IMR-90 (cell line): ENCODE results near the gene ZNF2. TPM values are rescaled to one million over a fixed set of nuclear protein-coding genes. Genes with fewer than 3 reads are reported as not detected.

ENCODE experiments used
- ATAC-seq: fragments of 200-7000 bp; cut with Tn5 transposase; 2 replicates; pipeline ENCODE4 v1.9.1; 2020; ENCODE audit warnings: low read depth, mild to moderate bottlenecking, moderate library complexity
- BruUV-seq: library from RNA; stranded (reverse); fragments of 400-500 nt; replicated peaks from 2 replicates; lab custom pipeline; 2021; lab: Mats Ljungman, UMichigan
- CTCF ChIA-PET: fragments of 300-600 bp; formaldehyde crosslinking; extraction: SDS; loops from one replicate; lab custom pipeline; 2021; ENCODE audit warnings: antibody characterized with exemption; lab: Yijun Ruan, JAX
- POLR2A ChIA-PET: fragments of 300-600 bp; sonication (Branson Sonifier 250); formaldehyde crosslinking; loops from one replicate; lab custom pipeline; 2022; ENCODE audit warnings: antibody characterized with exemption; ENCODE audit not compliant: unreplicated experiment; lab: Charles Lee
- DNase-seq: peaks from one replicate; pipeline ENCODE4 v3.0.0; 2013
- H2AFZ ChIP-seq: replicated peaks from 2 replicates; pipeline ENCODE3; 2013; ENCODE audit warnings: low read length, mild to moderate bottlenecking; ENCODE audit not compliant: poor library complexity
- H2AK5ac ChIP-seq: 2 replicates; pipeline ENCODE4 v1.6.1; 2013; ENCODE audit warnings: low read depth, low read length, inconsistent platforms
- H2AK9ac ChIP-seq: replicated peaks from 2 replicates; pipeline ENCODE3; 2013; ENCODE audit warnings: mild to moderate bottlenecking, low read depth, low read length, moderate library complexity; ENCODE audit not compliant: poor library complexity
- H2BK120ac ChIP-seq: 2 replicates; pipeline ENCODE4 v1.6.1; 2013; ENCODE audit warnings: low read depth, low read length, inconsistent platforms
- H2BK15ac ChIP-seq: 3 replicates; pipeline ENCODE4 v1.6.1; 2013; ENCODE audit warnings: low read depth, low read length, inconsistent platforms
- H2BK20ac ChIP-seq: 2 replicates; pipeline ENCODE4 v1.6.1; 2013; ENCODE audit warnings: low read depth, mild to moderate bottlenecking, inconsistent platforms, low read length, moderate library complexity
- H2BK5ac ChIP-seq: 2 replicates; pipeline ENCODE4 v1.6.1; 2013; ENCODE audit warnings: mild to moderate bottlenecking, low read depth, low read length, inconsistent platforms; ENCODE audit not compliant: poor library complexity, severe bottlenecking
- H3K14ac ChIP-seq: replicated peaks from 2 replicates; pipeline ENCODE4 v1.6.1; 2013; ENCODE audit warnings: low read depth, low read length, inconsistent platforms
- H3K18ac ChIP-seq: 2 replicates; pipeline ENCODE4 v1.6.1; 2013; ENCODE audit warnings: low read depth, low read length, control low read depth
- H3K23ac ChIP-seq: 2 replicates; pipeline ENCODE4 v1.6.1; 2013; ENCODE audit warnings: low read depth, low read length, inconsistent platforms
- H3K27ac ChIP-seq: 2 replicates; pipeline ENCODE4 v1.5.1; 2013; ENCODE audit warnings: mild to moderate bottlenecking, control low read depth, low read length; ENCODE audit not compliant: insufficient read depth
- H3K27me3 ChIP-seq: 2 replicates; pipeline ENCODE4 v1.6.1; 2013; ENCODE audit warnings: low read length; ENCODE audit not compliant: control insufficient read depth, insufficient read depth
- H3K36me3 ChIP-seq: 2 replicates; pipeline ENCODE4 v1.6.1; 2013; ENCODE audit warnings: low read length, mixed read lengths; ENCODE audit not compliant: control insufficient read depth, insufficient read depth
- H3K4ac ChIP-seq: 2 replicates; pipeline ENCODE4 v1.6.1; 2013; ENCODE audit warnings: low read depth, low read length, inconsistent platforms
- H3K4me1 ChIP-seq: 2 replicates; pipeline ENCODE4 v1.6.1; 2013; ENCODE audit warnings: low read length, mixed read lengths; ENCODE audit not compliant: control insufficient read depth, insufficient read depth
- H3K4me2 ChIP-seq: 2 replicates; pipeline ENCODE4 v1.6.1; 2013; ENCODE audit warnings: low read depth, mild to moderate bottlenecking, control low read depth, low read length, moderate library complexity
- H3K4me3 ChIP-seq: 2 replicates; pipeline ENCODE4 v1.5.1; 2013; ENCODE audit warnings: low read depth, mild to moderate bottlenecking, control low read depth, low read length, moderate library complexity; ENCODE audit not compliant: insufficient read depth
- H3K56ac ChIP-seq: 2 replicates; pipeline ENCODE4 v1.6.1; 2013; ENCODE audit warnings: low read length, inconsistent platforms; ENCODE audit not compliant: insufficient read depth; ENCODE audit errors: extremely low read depth
- H3K79me1 ChIP-seq, 2 experiments: 2 replicates each; pipeline ENCODE4 v1.6.1; 2013; ENCODE audit warnings: low read length in 2 of 2, inconsistent platforms in 1 of 2, low read depth in 1 of 2
- H3K9ac ChIP-seq: 2 replicates; pipeline ENCODE4 v1.6.1; 2013; ENCODE audit warnings: low read depth, low read length, control low read depth
- H3K9me1 ChIP-seq: 2 replicates; pipeline ENCODE4 v1.6.1; 2013; ENCODE audit warnings: low read length, inconsistent platforms; ENCODE audit not compliant: insufficient read depth
- H3K9me3 ChIP-seq: 2 replicates; pipeline ENCODE4 v1.6.1; 2013; ENCODE audit warnings: low read length; ENCODE audit not compliant: control insufficient read depth, insufficient read depth
- H4K20me1 ChIP-seq: 2 replicates; pipeline ENCODE4 v1.6.1; 2013; ENCODE audit warnings: low read length, inconsistent platforms; ENCODE audit not compliant: insufficient read depth
- H4K5ac ChIP-seq: 2 replicates; pipeline ENCODE4 v1.6.1; 2013; ENCODE audit warnings: mild to moderate bottlenecking, low read depth, low read length, control low read depth
- H4K8ac ChIP-seq, 2 experiments: 2 replicates each; pipeline ENCODE4 v1.6.1; 2013; ENCODE audit warnings: low read depth in 2 of 2, low read length in 2 of 2, control low read depth in 1 of 2, inconsistent platforms in 1 of 2
- H4K91ac ChIP-seq: 2 replicates; pipeline ENCODE4 v1.6.1; 2013; ENCODE audit warnings: low read depth, low read length, inconsistent platforms; ENCODE audit not compliant: insufficient read depth
- BHLHE40 ChIP-seq: fragments of 150-350 bp; IDR thresholded peaks from 2 replicates; pipeline ENCODE4 v1.6.1; 2016; ENCODE audit warnings: mild to moderate bottlenecking, low read depth, low read length
- CEBPB ChIP-seq: IDR thresholded peaks from 2 replicates; pipeline ENCODE4 v1.6.1; 2012; ENCODE audit warnings: low read depth, low read length, improper control_type of control experiment
- CHD1 ChIP-seq: IDR thresholded peaks from 2 replicates; pipeline ENCODE4 v1.6.1; 2012; ENCODE audit warnings: low read depth, low read length, improper control_type of control experiment
- FOS ChIP-seq: fragments of 150-350 bp; IDR thresholded peaks from 2 replicates; pipeline ENCODE4 v1.6.1; 2016; ENCODE audit warnings: low read depth, low read length
- MAFK ChIP-seq: IDR thresholded peaks from 2 replicates; pipeline ENCODE4 v1.6.1; 2012; ENCODE audit warnings: low read depth, low read length, improper control_type of control experiment
- MAZ ChIP-seq: IDR thresholded peaks from 2 replicates; pipeline ENCODE4 v1.6.1; 2012; ENCODE audit warnings: low read depth, mild to moderate bottlenecking, low read length, improper control_type of control experiment, moderate library complexity, borderline replicate concordance
- MXI1 ChIP-seq: IDR thresholded peaks from 2 replicates; pipeline ENCODE4 v1.6.1; 2012; ENCODE audit warnings: low read depth, mild to moderate bottlenecking, low read length, moderate library complexity, borderline replicate concordance
- NFE2L2 ChIP-seq: fragments of 150-350 bp; IDR thresholded peaks from 2 replicates; pipeline ENCODE4 v1.6.1; 2016; ENCODE audit warnings: low read depth, mild to moderate bottlenecking, low read length
- POLR2A ChIP-seq: IDR thresholded peaks from 2 replicates; pipeline ENCODE4 v1.6.1; 2012; ENCODE audit warnings: mild to moderate bottlenecking, low read depth, low read length
- RAD21 ChIP-seq: IDR thresholded peaks from 2 replicates; pipeline ENCODE4 v1.6.1; 2012; ENCODE audit warnings: low read length, improper control_type of control experiment
- RCOR1 ChIP-seq: IDR thresholded peaks from 2 replicates; pipeline ENCODE4 v1.6.1; 2012; ENCODE audit warnings: mild to moderate bottlenecking, low read length, improper control_type of control experiment; ENCODE audit not compliant: insufficient replicate concordance
- RFX5 ChIP-seq: IDR thresholded peaks from 2 replicates; pipeline ENCODE4 v1.8.0; 2012; ENCODE audit warnings: low read depth, mild to moderate bottlenecking, low read length, moderate library complexity
- SMC3 ChIP-seq: fragments of 150-350 bp; IDR thresholded peaks from 2 replicates; pipeline ENCODE4 v1.6.1; 2016; ENCODE audit warnings: low read depth, mild to moderate bottlenecking, antibody characterized with exemption, low read length, moderate library complexity
- USF2 ChIP-seq: fragments of 150-350 bp; IDR thresholded peaks from 2 replicates; pipeline ENCODE4 v1.6.1; 2017; ENCODE audit warnings: mild to moderate bottlenecking, antibody characterized with exemption, low read length, low read depth
- WGBS, 2 experiments: methylation state at CpG; one replicate each; pipeline versions ENCODE4 v1.1.5 to v1.1.7; 2013; ENCODE audit warnings: missing lambda C conversion rate in 2 of 2; ENCODE audit not compliant: insufficient read length in 1 of 2; ENCODE audit errors: extremely low coverage in 2 of 2; 5-methylcytosine and 5-hydroxymethylcytosine counted together
- dilution Hi-C: fragments of 300-500 bp; cut with HindIII; formaldehyde crosslinking; loops from one replicate; pipeline ENCODE4 v1.14.3; 2018; ENCODE audit warnings: low sequenced_read_pairs; ENCODE audit not compliant: unreplicated experiment
- in situ Hi-C: fragments of 300-500 bp; cut with MboI; formaldehyde crosslinking; loops from 3 replicates; pipeline ENCODE4 v1.14.3; 2019; ENCODE audit warnings: low sequenced_read_pairs, inconsistent platforms, mixed read lengths
- intact Hi-C: fragments of 100-400 bp; cut with micrococcal nuclease; formaldehyde crosslinking; loops from 2 replicates; pipeline ENCODE4 v1.10.0; 2022
- polyA plus RNA-seq, 3 experiments: library from polyadenylated mRNA; depleted of rRNA; stranded (reverse); fragments of >200 nt; gene quantifications; 2 replicates each; pipeline ENCODE4 v1.2.3, GENCODE V29; 2012; ENCODE audit warnings: low replicate concordance in 1 of 3
- total RNA-seq: library from RNA; depleted of rRNA; stranded (reverse); fragments of >200 nt; gene quantifications from 2 replicates; pipeline ENCODE4 v1.2.3, GENCODE V29; 2012
- TF ChIP-seq, protein P1 (sequence below): conservative IDR thresholded peaks from 2 replicates; pipeline ENCODE4 v1.5.1; 2012; ENCODE audit warnings: mild to moderate bottlenecking, low read depth, low read length, improper control_type of control experiment
- TF ChIP-seq, protein P2 (sequence below): fragments of 150-350 bp; IDR thresholded peaks from 2 replicates; pipeline ENCODE4 v1.6.1; 2016; ENCODE audit warnings: low read depth, mild to moderate bottlenecking, low read length, moderate library complexity, borderline replicate concordance

Gene ZNF2
- total and polyA plus RNA-seq, 2 of the 4 experiments (the other 2 are of a cell fraction), result 2.7 to 7.3 TPM

DNA sequence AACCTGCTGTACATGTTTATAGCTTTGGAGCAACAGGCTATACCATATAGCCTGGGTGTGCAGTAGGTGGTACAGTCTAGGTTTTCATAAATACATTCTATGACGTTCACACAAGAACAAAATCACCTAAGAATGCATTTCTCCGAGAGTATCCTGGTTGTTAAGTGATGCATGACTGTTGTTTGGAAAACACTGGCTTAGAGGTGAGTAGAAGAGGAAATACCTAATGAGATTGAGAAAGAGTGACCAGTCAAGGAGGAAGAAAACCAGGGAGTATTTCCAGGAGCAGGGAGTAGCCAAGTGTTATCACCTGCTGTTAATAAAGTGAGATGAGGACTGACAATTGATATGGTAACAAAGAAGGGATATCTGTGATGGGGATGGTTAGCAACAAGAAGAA is 38.8 kb downstream of the ZNF2 start:
- no peak overlapping the region for H2BK15ac ChIP-seq
- no peak overlapping the region for H2AFZ ChIP-seq
- H3K4me3 ChIP-seq, result no peak overlapping the region
- no TSS peak for BruUV-seq
- H3K27ac ChIP-seq, result no peak overlapping the region
- no peak overlapping the region for H4K8ac ChIP-seq
- ATAC-seq (no peak), DNase-seq (no peak)
- no peak overlapping the region for H2BK120ac ChIP-seq
- no peak overlapping the region for H2BK5ac ChIP-seq
- H3K9me1 ChIP-seq, result no peaks in the 10 kb centered on the region
- no peak overlapping the region for H2BK20ac ChIP-seq
- intact Hi-C loops (no loop called here), in situ Hi-C loops (no loop called here), dilution Hi-C loops (no loop called here)
- no peak overlapping the region for H3K18ac ChIP-seq
- H3K9me3 ChIP-seq, result peaks cover 4% of the 10 kb centered on the region; the same call in 1 of the 2 replicates
- no peak overlapping the region for H4K91ac ChIP-seq
- H4K5ac ChIP-seq, result no peak overlapping the region
- peaks cover 0 to 4% of the 10 kb centered on the region in 2 experiments; a peak in 1 of 4 replicates for H3K79me1 ChIP-seq
- CTCF ChIA-PET, result no interaction called here
- H3K27me3 ChIP-seq, result no peaks in the 10 kb centered on the region; the same call in 1 of the 2 replicates
- no peak overlapping the region for H3K14ac ChIP-seq
- TF ChIP-seq RCOR1 (no peak), MAZ (no peak), BHLHE40 (no peak), CEBPB (no peak), SMC3 (no peak), RFX5 (no peak), FOS (no peak), MXI1 (no peak), CHD1 (no peak), POLR2A (no peak), RAD21 (no peak), USF2 (no peak), NFE2L2 (no peak), MAFK (no peak)
- TF ChIP-seq, protein P1, sequence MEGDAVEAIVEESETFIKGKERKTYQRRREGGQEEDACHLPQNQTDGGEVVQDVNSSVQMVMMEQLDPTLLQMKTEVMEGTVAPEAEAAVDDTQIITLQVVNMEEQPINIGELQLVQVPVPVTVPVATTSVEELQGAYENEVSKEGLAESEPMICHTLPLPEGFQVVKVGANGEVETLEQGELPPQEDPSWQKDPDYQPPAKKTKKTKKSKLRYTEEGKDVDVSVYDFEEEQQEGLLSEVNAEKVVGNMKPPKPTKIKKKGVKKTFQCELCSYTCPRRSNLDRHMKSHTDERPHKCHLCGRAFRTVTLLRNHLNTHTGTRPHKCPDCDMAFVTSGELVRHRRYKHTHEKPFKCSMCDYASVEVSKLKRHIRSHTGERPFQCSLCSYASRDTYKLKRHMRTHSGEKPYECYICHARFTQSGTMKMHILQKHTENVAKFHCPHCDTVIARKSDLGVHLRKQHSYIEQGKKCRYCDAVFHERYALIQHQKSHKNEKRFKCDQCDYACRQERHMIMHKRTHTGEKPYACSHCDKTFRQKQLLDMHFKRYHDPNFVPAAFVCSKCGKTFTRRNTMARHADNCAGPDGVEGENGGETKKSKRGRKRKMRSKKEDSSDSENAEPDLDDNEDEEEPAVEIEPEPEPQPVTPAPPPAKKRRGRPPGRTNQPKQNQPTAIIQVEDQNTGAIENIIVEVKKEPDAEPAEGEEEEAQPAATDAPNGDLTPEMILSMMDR, result no peak
- TF ChIP-seq, protein P2, sequence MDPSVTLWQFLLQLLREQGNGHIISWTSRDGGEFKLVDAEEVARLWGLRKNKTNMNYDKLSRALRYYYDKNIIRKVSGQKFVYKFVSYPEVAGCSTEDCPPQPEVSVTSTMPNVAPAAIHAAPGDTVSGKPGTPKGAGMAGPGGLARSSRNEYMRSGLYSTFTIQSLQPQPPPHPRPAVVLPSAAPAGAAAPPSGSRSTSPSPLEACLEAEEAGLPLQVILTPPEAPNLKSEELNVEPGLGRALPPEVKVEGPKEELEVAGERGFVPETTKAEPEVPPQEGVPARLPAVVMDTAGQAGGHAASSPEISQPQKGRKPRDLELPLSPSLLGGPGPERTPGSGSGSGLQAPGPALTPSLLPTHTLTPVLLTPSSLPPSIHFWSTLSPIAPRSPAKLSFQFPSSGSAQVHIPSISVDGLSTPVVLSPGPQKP, result no peak
- H2AK9ac ChIP-seq, result no peak overlapping the region
- H3K56ac ChIP-seq, result no peak overlapping the region
- H3K4ac ChIP-seq, result no peak overlapping the region
- whole genome bisulfite sequencing, 2 experiments, result no CpG with 5 or more reads among the region's 2 CpGs
- no peaks in the 10 kb centered on the region for H3K4me1 ChIP-seq
- H2AK5ac ChIP-seq, result no peak overlapping the region
- no peak overlapping the region for H3K23ac ChIP-seq
- POLR2A ChIA-PET, result no interaction called here
- no peak overlapping the region for H3K9ac ChIP-seq
- no peaks in the 10 kb centered on the region for H4K20me1 ChIP-seq
- peaks cover 5% of the 10 kb centered on the region for H3K36me3 ChIP-seq
- no peak overlapping the region for H3K4me2 ChIP-seq
